GM18873 (cell line): Measurements from ENCODE around the gene CDH16.
"Not testable (repeated sequence)": the region's sequence is repeated elsewhere in the genome, so short reads cannot be mapped to it uniquely, and the experiment has no call there.

ENCODE experiments used
- ATAC-seq: cut with Tn5 transposase; IDR thresholded peaks from one replicate; pipeline ENCODE4 v1.9.1; 2021; ENCODE audit warnings: mild to moderate bottlenecking, moderate library complexity, moderate number of reproducible peaks; ENCODE audit not compliant: unreplicated experiment, low FRiP score

Gene CDH16

GRCh38 chr16:66918803-66919568, at the start of gene CDH16:
Gene CDH16, minus strand, starts transcription at chr16:66918885. Its CDS starts 820 bp downstream, at chr16:66918065.
- no peak for ATAC-seq

- ATAC-seq = no peak
Observed at GRCh38 chr16:66964049-66964448, 45.4 kb upstream of the CDH16 start.

GRCh38 chr16:66961914-66962313, 43.2 kb upstream of the CDH16 start:
- ATAC-seq = no peak

GRCh38 chr16:66961065-66961744, 42.5 kb upstream of the CDH16 start, which contains the start of gene CES3:
Gene CES3, plus strand, starts transcription at chr16:66961266. Its CDS starts 42 bp downstream, at chr16:66961308.
- no peak for ATAC-seq

GRCh38 chr16:66960270-66960669, 41.6 kb upstream of the CDH16 start:
- ATAC-seq = no peak

GRCh38 chr16:66959704-66960161, 41.0 kb upstream of the CDH16 start:
- ATAC-seq = no peak

- ATAC-seq = no peak
Observed at GRCh38 chr16:66958857-66959703, 40.4 kb upstream of the CDH16 start.

- not testable (repeated sequence) for ATAC-seq
Observed at GRCh38 chr16:66956154-66956457, 37.4 kb upstream of the CDH16 start.

GRCh38 chr16:66955363-66956153, 36.9 kb upstream of the CDH16 start:
- not testable (repeated sequence) for ATAC-seq

- no peak for ATAC-seq
Observed at GRCh38 chr16:66954097-66954659, 35.5 kb upstream of the CDH16 start.

GRCh38 chr16:66953462-66954096, 34.9 kb upstream of the CDH16 start:
- no peak for ATAC-seq

GRCh38 chr16:66952430-66953110, 33.9 kb upstream of the CDH16 start:
- ATAC-seq = no peak

GRCh38 chr16:66950971-66951790, 32.5 kb upstream of the CDH16 start:
- ATAC-seq = no peak

GRCh38 chr16:66950437-66950836, 31.8 kb upstream of the CDH16 start:
- ATAC-seq = no peak

- ATAC-seq = no peak
Observed at GRCh38 chr16:66949472-66949871, 30.8 kb upstream of the CDH16 start.

- ATAC-seq = no peak
Observed at GRCh38 chr16:66948837-66949225, 30.1 kb upstream of the CDH16 start.

GRCh38 chr16:66948134-66948836, 29.6 kb upstream of the CDH16 start:
- ATAC-seq = no peak
